B cell (primary cell): ENCODE results near the gene RALGAPB. TPM values are rescaled to one million over a fixed set of nuclear protein-coding genes. Genes with fewer than 3 reads are reported as not detected.

Experiments
- ATAC-seq: fragments of 200-7000 bp; cut with Tn5 transposase; one replicate; pipeline ENCODE4 v1.10.0; 2021; ENCODE audit warnings: low read depth, mild to moderate bottlenecking, moderate number of reproducible peaks, moderate library complexity
- CTCF ChIA-PET: fragments of 350-600 bp; sonication (Branson Sonifier 250); formaldehyde crosslinking; loops from one replicate; lab custom pipeline; 2021; ENCODE audit warnings: antibody characterized with exemption, inconsistent platforms; lab: Charles Lee
- POLR2A ChIA-PET: fragments of 350-600 bp; sonication (Branson Sonifier 250); formaldehyde crosslinking; loops from one replicate; lab custom pipeline; 2021; ENCODE audit warnings: antibody characterized with exemption; lab: Charles Lee
- DNase-seq: peaks from one replicate; pipeline ENCODE4 v3.0.0; 2013
- H2AFZ ChIP-seq: 2 replicates; pipeline ENCODE4 v1.6.1; 2012; ENCODE audit warnings: mild to moderate bottlenecking, low read depth, low read length; ENCODE audit not compliant: insufficient read depth, poor library complexity, severe bottlenecking
- H3K27ac ChIP-seq, 2 donors: 1 replicate in 1 of 2; 2 replicates in 1 of 2; pipeline ENCODE4 v1.5.1; 2012 to 2013; ENCODE audit warnings: low read length in 2 of 2, mild to moderate bottlenecking in 2 of 2, moderate library complexity in 1 of 2
- H3K27me3 ChIP-seq, 4 experiments: fragments of 200-600 bp in 1 of 4; sonication (generic) in 1 of 4; replicated peaks in 1 of 4; 1 replicate in 2 of 4; 2 replicates in 2 of 4; pipeline versions ENCODE4 v1.6.1 to v1.7.0; 2013 to 2016; ENCODE audit warnings: low read length in 3 of 4, mild to moderate bottlenecking in 2 of 4, mixed read lengths in 1 of 4, moderate library complexity in 1 of 4; ENCODE audit not compliant: insufficient read depth in 4 of 4, control insufficient read depth in 3 of 4; ENCODE audit errors: control extremely low read depth in 1 of 4
- H3K36me3 ChIP-seq, 2 experiments: replicated peaks in 1 of 2; 1 replicate in 1 of 2; 2 replicates in 1 of 2; pipeline versions ENCODE4 v1.6.1 to v1.7.1; 2013; ENCODE audit warnings: low read length in 1 of 2; ENCODE audit not compliant: insufficient read depth in 2 of 2, control insufficient read depth in 1 of 2; ENCODE audit errors: control extremely low read depth in 1 of 2, extremely low read depth in 1 of 2
- H3K4me1 ChIP-seq, 2 donors: fragments of 200-600 bp in 1 of 2; sonication (generic) in 1 of 2; 1 replicate in 1 of 2; 2 replicates in 1 of 2; pipeline versions ENCODE4 v1.5.1 to v1.6.1; 2013 to 2017; ENCODE audit warnings: low read length in 2 of 2; ENCODE audit not compliant: control insufficient read depth in 2 of 2, insufficient read depth in 2 of 2
- H3K4me2 ChIP-seq: replicated peaks from 2 replicates; pipeline ENCODE3; 2012; ENCODE audit warnings: mild to moderate bottlenecking, low read depth, low read length; ENCODE audit not compliant: poor library complexity, severe bottlenecking
- H3K4me3 ChIP-seq, 5 experiments: fragments of 200-600 bp in 1 of 5; sonication (generic) in 1 of 5; 1 replicate in 3 of 5; 2 replicates in 2 of 5; pipeline versions ENCODE4 v1.5.1 to v1.7.0; 2011 to 2016; ENCODE audit warnings: low read length in 4 of 5, mild to moderate bottlenecking in 4 of 5, low read depth in 2 of 5, control low read depth in 1 of 5, moderate library complexity in 1 of 5; ENCODE audit not compliant: insufficient read depth in 1 of 5; ENCODE audit errors: control extremely low read depth in 1 of 5, extremely low read depth in 1 of 5
- H3K79me2 ChIP-seq: fragments of 200-600 bp; sonication (generic); one replicate; pipeline ENCODE4 v1.6.0; 2016; ENCODE audit warnings: low read length; ENCODE audit not compliant: control insufficient read depth, insufficient read depth
- H3K9ac ChIP-seq: fragments of 200-600 bp; sonication (generic); 2 replicates; pipeline ENCODE4 v1.6.1; 2017; ENCODE audit warnings: mild to moderate bottlenecking, low read length, moderate library complexity
- H3K9me3 ChIP-seq, 3 donors: one replicate each; pipeline versions ENCODE4 v1.6.1 to v1.7.1; 2013; ENCODE audit warnings: low read length in 2 of 3; ENCODE audit not compliant: control insufficient read depth in 2 of 3, insufficient read depth in 1 of 3; ENCODE audit errors: control extremely low read depth in 1 of 3
- H4K20me1 ChIP-seq: 2 replicates; pipeline ENCODE4 v1.6.0; 2012; ENCODE audit warnings: mild to moderate bottlenecking, low read length; ENCODE audit not compliant: insufficient read depth, control insufficient read depth, poor library complexity, severe bottlenecking
- H3K27ac Mint-ChIP-seq: one replicate; pipeline ENCODE4 v1.8.0; 2021; ENCODE audit warnings: mixed read lengths
- H3K27me3 Mint-ChIP-seq: one replicate; pipeline ENCODE4 v1.8.0; 2021; ENCODE audit warnings: mixed read lengths
- H3K4me1 Mint-ChIP-seq: one replicate; pipeline ENCODE4 v1.8.0; 2021; ENCODE audit warnings: mixed read lengths
- H3K4me3 Mint-ChIP-seq: one replicate; pipeline ENCODE4 v1.8.0; 2021; ENCODE audit warnings: mixed read lengths
- H3K9me3 Mint-ChIP-seq: one replicate; pipeline ENCODE4 v1.8.0; 2022; ENCODE audit warnings: mixed read lengths; ENCODE audit not compliant: insufficient read depth
- EZH2 ChIP-seq: IDR thresholded peaks from 2 replicates; pipeline ENCODE4 v1.6.1; 2012; ENCODE audit warnings: borderline replicate concordance, low read depth, mild to moderate bottlenecking, moderate library complexity, low read length; ENCODE audit not compliant: insufficient read depth, poor library complexity, severe bottlenecking
- WGBS: methylation state at CpG from one replicate; pipeline ENCODE4 v1.1.5; 2013; ENCODE audit warnings: missing lambda C conversion rate; ENCODE audit not compliant: insufficient coverage; 5-methylcytosine and 5-hydroxymethylcytosine counted together
- intact Hi-C: fragments of 100-400 bp; cut with micrococcal nuclease; formaldehyde crosslinking; loops from one replicate; pipeline ENCODE4 v1.10.0; 2022
- polyA plus RNA-seq: library from polyadenylated mRNA; depleted of rRNA; stranded (reverse); fragments of >200 nt; gene quantifications from 2 replicates; pipeline ENCODE4 v1.2.3, GENCODE V29; 2012
- total RNA-seq, 2 donors: library from RNA; stranded (reverse); fragments of 120-200 nt in 1 of 2; gene quantifications; 1 replicate in 1 of 2; 2 replicates in 1 of 2; pipeline versions ENCODE4 v1.2.3 to v1.2.4, GENCODE V29; 2013 to 2022
- TF ChIP-seq, protein P1 (sequence below): fragments of 200-600 bp; IDR thresholded peaks from one replicate; pipeline ENCODE4 v1.8.0; 2022; ENCODE audit warnings: antibody characterized with exemption, mild to moderate bottlenecking

RALGAPB gene
- total and polyA plus RNA-seq, 2 donors (not counting 1 experiment from before 2014, with no cell fraction given): 15.0 to 58.3 TPM

DNA sequence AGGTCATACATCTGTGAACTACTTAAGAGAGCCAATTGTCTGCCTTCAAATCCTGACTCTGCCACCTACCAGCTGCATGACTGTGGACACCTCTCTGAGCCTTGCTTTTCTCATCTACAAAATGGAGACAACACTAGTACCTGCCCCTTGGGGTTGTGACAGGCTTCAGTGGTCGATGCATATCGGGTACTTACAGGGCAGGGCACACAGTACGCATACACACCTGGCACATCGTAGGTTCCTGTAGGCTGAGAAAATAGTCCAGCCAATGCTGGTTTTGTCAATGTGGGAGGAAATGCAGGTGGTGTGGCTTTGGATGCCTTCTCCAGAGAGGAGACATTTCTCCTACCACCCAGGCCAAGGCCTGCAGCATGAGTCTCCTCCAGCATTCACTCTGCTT is 110.7 kb downstream of the RALGAPB start:
- H3K9me3 Mint-ChIP-seq: no peaks in the 10 kb centered on the region
- Histone ChIP-seq H3K4me2 (no peak overlapping the region), H2AFZ (no peak overlapping the region), H3K4me1 (no peaks in the 10 kb centered on the region), H3K36me3 (no peaks in the 10 kb centered on the region), H3K9ac (no peak overlapping the region), H3K27ac (no peak overlapping the region), H3K79me2 (no peaks in the 10 kb centered on the region), H3K9me3 (no peaks in the 10 kb centered on the region), H4K20me1 (no peaks in the 10 kb centered on the region), H3K4me3 (no peak overlapping the region), H3K27me3 (peaks cover 0 to 8% (median 1%) of the 10 kb centered on the region in 4 experiments)
- H3K4me1 Mint-ChIP-seq: no peaks in the 10 kb centered on the region
- TF ChIP-seq EZH2: no peak
- TF ChIP-seq, protein P1, sequence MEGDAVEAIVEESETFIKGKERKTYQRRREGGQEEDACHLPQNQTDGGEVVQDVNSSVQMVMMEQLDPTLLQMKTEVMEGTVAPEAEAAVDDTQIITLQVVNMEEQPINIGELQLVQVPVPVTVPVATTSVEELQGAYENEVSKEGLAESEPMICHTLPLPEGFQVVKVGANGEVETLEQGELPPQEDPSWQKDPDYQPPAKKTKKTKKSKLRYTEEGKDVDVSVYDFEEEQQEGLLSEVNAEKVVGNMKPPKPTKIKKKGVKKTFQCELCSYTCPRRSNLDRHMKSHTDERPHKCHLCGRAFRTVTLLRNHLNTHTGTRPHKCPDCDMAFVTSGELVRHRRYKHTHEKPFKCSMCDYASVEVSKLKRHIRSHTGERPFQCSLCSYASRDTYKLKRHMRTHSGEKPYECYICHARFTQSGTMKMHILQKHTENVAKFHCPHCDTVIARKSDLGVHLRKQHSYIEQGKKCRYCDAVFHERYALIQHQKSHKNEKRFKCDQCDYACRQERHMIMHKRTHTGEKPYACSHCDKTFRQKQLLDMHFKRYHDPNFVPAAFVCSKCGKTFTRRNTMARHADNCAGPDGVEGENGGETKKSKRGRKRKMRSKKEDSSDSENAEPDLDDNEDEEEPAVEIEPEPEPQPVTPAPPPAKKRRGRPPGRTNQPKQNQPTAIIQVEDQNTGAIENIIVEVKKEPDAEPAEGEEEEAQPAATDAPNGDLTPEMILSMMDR: no peak
- ATAC-seq (no peak), DNase-seq (no peak)
- POLR2A ChIA-PET: no interaction called here
- intact Hi-C loops: no loop called here
- H3K4me3 Mint-ChIP-seq: no peak overlapping the region
- CTCF ChIA-PET: no interaction called here
- WGBS: 74% methylated on average over 3 of the region's 4 CpGs
- H3K27ac Mint-ChIP-seq: no peak overlapping the region
- peaks cover 13% of the 10 kb centered on the region for H3K27me3 Mint-ChIP-seq

DNA sequence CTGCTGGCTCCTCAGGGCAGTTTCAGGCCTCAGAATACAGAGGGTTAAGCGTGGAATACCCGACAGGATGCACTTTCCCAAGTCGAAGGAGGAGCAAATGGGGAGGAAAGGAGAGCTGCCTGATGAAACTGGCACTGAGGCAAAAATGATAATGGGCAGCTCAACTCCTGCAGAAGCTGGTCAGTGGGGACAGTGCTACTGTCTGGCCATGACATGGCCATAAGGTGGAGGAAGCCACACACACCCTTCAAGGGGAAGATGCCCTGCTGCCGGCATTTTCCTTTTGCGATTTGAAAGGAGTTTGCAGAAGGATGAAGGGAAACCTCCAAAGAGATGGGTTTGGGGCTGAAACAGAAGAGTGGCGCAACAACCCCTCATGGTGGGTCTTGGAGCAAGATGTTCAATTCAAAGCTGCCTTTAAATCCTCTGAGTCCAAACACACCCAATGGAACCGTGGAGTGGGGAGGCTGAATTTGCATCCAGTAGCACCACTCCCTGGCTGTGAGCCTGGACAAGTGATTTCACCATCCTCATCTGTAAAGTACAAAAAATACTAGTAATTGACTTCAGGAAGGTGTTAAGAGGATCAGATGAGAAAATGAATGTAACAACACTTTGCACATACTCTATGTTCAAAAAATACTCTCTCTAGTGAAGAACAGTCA is 111.6 kb downstream of the RALGAPB start:
- Histone ChIP-seq H3K4me2 (no peak overlapping the region), H3K27me3 (peaks cover 0 to 8% (median 1%) of the 10 kb centered on the region in 4 experiments), H2AFZ (no peak overlapping the region), H3K9me3 (no peaks in the 10 kb centered on the region), H4K20me1 (no peaks in the 10 kb centered on the region), H3K79me2 (no peaks in the 10 kb centered on the region), H3K27ac (no peak overlapping the region), H3K4me3 (no peak overlapping the region), H3K9ac (no peak overlapping the region), H3K36me3 (no peaks in the 10 kb centered on the region), H3K4me1 (no peaks in the 10 kb centered on the region)
- 56% methylated on average over 5 of the region's 7 CpGs for WGBS
- no peak for TF ChIP-seq EZH2
- TF ChIP-seq, protein P1: no peak
- ChIA-PET POLR2A (interaction anchor here (0.7 kb wide), 1 partner anchor 593 kb away, joined by 4 read pairs; no protein-coding TSS in a partner anchor), CTCF (no interaction called here)
- ATAC-seq (no peak), DNase-seq (no peak)
- intact Hi-C loops: no loop called here
- no peaks in the 10 kb centered on the region for H3K9me3 Mint-ChIP-seq
- H3K27me3 Mint-ChIP-seq: peaks cover 13% of the 10 kb centered on the region
- H3K4me1 Mint-ChIP-seq: no peaks in the 10 kb centered on the region
- no peak overlapping the region for H3K4me3 Mint-ChIP-seq
- H3K27ac Mint-ChIP-seq: no peak overlapping the region
